ENCODE data around the gene PAX2.

PAX2 gene

GRCh38 chr10:100864978-100865377 lies 119.6 kb downstream of the PAX2 start:
- Histone ChIP-seq H3K4me3 (ENCODE audit: insufficient read depth, low read depth, low read length, poor library complexity, severe bottlenecking) (no peak overlapping the region), H3K9me3 (ENCODE audit: control insufficient read depth, low read length) (no peaks in the 10 kb centered on the region), H3K4me1 (ENCODE audit: control insufficient read depth, insufficient read depth, low read length, poor library complexity, severe bottlenecking) (no peaks in the 10 kb centered on the region), H3K27me3 (replicated peaks; ENCODE audit: control insufficient read depth, insufficient read depth, low read length, poor library complexity, severe bottlenecking) (peaks cover 3% of the 10 kb centered on the region), H3K36me3 (ENCODE audit: control insufficient read depth, insufficient read depth, low read length) (no peaks in the 10 kb centered on the region), H3K27ac (ENCODE audit: insufficient read depth, low read length, poor library complexity, severe bottlenecking) (no peak overlapping the region)
- DNase-seq: no peak

GRCh38 chr10:100866010-100866409 lies 120.6 kb downstream of the PAX2 start:
- no peak for DNase-seq
- Histone ChIP-seq H3K27me3 (replicated peaks; ENCODE audit: control insufficient read depth, insufficient read depth, low read length, poor library complexity, severe bottlenecking) (peaks cover 3% of the 10 kb centered on the region), H3K9me3 (ENCODE audit: control insufficient read depth, low read length) (no peaks in the 10 kb centered on the region), H3K4me3 (ENCODE audit: insufficient read depth, low read depth, low read length, poor library complexity, severe bottlenecking) (no peak overlapping the region), H3K36me3 (ENCODE audit: control insufficient read depth, insufficient read depth, low read length) (no peaks in the 10 kb centered on the region), H3K27ac (ENCODE audit: insufficient read depth, low read length, poor library complexity, severe bottlenecking) (no peak overlapping the region), H3K4me1 (ENCODE audit: control insufficient read depth, insufficient read depth, low read length, poor library complexity, severe bottlenecking) (no peaks in the 10 kb centered on the region)

- Histone ChIP-seq H3K36me3 (ENCODE audit: control insufficient read depth, insufficient read depth, low read length) (no peaks in the 10 kb centered on the region), H3K27ac (ENCODE audit: insufficient read depth, low read length, poor library complexity, severe bottlenecking) (no peak overlapping the region), H3K4me1 (ENCODE audit: control insufficient read depth, insufficient read depth, low read length, poor library complexity, severe bottlenecking) (no peaks in the 10 kb centered on the region), H3K27me3 (replicated peaks; ENCODE audit: control insufficient read depth, insufficient read depth, low read length, poor library complexity, severe bottlenecking) (peaks cover 3% of the 10 kb centered on the region), H3K4me3 (ENCODE audit: insufficient read depth, low read depth, low read length, poor library complexity, severe bottlenecking) (no peak overlapping the region), H3K9me3 (ENCODE audit: control insufficient read depth, low read length) (no peaks in the 10 kb centered on the region)
- DNase-seq: no peak
These were observed 121.3 kb downstream of the PAX2 start for GRCh38 chr10:100866575-100867098.

GRCh38 chr10:100867261-100867963 lies 122.0 kb downstream of the PAX2 start:
- Histone ChIP-seq H3K27me3 (replicated peaks; ENCODE audit: control insufficient read depth, insufficient read depth, low read length, poor library complexity, severe bottlenecking) (peaks cover 2% of the 10 kb centered on the region), H3K27ac (ENCODE audit: insufficient read depth, low read length, poor library complexity, severe bottlenecking) (no peak overlapping the region), H3K9me3 (ENCODE audit: control insufficient read depth, low read length) (no peaks in the 10 kb centered on the region), H3K36me3 (ENCODE audit: control insufficient read depth, insufficient read depth, low read length) (no peaks in the 10 kb centered on the region), H3K4me3 (ENCODE audit: insufficient read depth, low read depth, low read length, poor library complexity, severe bottlenecking) (no peak overlapping the region), H3K4me1 (ENCODE audit: control insufficient read depth, insufficient read depth, low read length, poor library complexity, severe bottlenecking) (no peaks in the 10 kb centered on the region)
- DNase-seq: no peak

DNA sequence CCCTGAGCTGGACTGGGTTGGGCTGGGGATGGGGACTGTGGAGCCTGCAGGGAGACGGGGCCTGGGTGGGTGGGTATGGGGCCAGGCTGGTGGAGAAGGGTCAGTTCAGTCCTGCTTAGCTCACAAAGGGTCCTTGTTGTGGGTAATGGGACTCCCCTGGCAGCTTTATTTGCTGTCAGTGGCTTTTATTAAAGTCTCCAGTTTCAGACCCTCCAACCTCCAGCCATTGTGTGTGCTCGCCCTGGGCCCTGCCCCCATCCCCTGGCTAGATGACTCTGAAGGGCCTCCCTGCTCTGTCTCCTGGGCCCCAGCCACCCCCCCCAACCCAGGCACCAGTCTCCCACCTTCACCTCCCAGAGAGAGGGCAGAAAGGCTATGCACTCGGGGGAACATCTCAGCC lies 123.0 kb downstream of the PAX2 start:
- H3K36me3 ChIP-seq (ENCODE audit: control insufficient read depth, insufficient read depth, low read length): no peaks in the 10 kb centered on the region
- no peak overlapping the region for H3K4me3 ChIP-seq (ENCODE audit: insufficient read depth, low read depth, low read length, poor library complexity, severe bottlenecking)
- H3K27me3 ChIP-seq (replicated peaks; ENCODE audit: control insufficient read depth, insufficient read depth, low read length, poor library complexity, severe bottlenecking): no peaks in the 10 kb centered on the region
- no peak for DNase-seq
- H3K4me1 ChIP-seq (ENCODE audit: control insufficient read depth, insufficient read depth, low read length, poor library complexity, severe bottlenecking): no peaks in the 10 kb centered on the region
- H3K27ac ChIP-seq (ENCODE audit: insufficient read depth, low read length, poor library complexity, severe bottlenecking): no peak overlapping the region
- no peaks in the 10 kb centered on the region for H3K9me3 ChIP-seq (ENCODE audit: control insufficient read depth, low read length)

DNA sequence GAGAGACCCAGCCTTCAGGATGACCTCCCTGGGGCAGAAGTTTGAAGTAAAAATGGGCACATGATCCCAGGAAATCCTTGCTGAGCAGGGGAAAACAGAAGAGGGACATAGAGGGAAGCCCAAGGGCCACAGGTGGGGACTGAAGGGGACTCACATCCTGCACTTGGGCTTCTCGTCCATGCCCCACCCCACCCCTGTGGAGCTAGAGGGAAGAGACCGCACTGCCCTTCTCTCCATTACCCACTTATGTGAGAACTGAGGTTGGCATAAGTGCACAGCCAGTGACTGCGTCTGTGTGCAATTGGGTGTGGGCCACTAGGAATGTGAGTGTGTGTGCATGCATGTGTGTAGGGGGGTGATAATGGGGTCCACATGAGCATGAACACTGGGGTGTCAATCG lies 124.0 kb downstream of the PAX2 start:
- H3K27me3 ChIP-seq (replicated peaks; ENCODE audit: control insufficient read depth, insufficient read depth, low read length, poor library complexity, severe bottlenecking): no peaks in the 10 kb centered on the region
- no peaks in the 10 kb centered on the region for H3K9me3 ChIP-seq (ENCODE audit: control insufficient read depth, low read length)

GRCh38 chr10:100872034-100872791 lies 126.8 kb downstream of the PAX2 start:
- Histone ChIP-seq H3K4me3 (ENCODE audit: insufficient read depth, low read depth, low read length, poor library complexity, severe bottlenecking) (no peak overlapping the region), H3K9me3 (ENCODE audit: control insufficient read depth, low read length) (no peaks in the 10 kb centered on the region), H3K36me3 (ENCODE audit: control insufficient read depth, insufficient read depth, low read length) (no peaks in the 10 kb centered on the region), H3K4me1 (ENCODE audit: control insufficient read depth, insufficient read depth, low read length, poor library complexity, severe bottlenecking) (no peaks in the 10 kb centered on the region), H3K27me3 (replicated peaks; ENCODE audit: control insufficient read depth, insufficient read depth, low read length, poor library complexity, severe bottlenecking) (no peaks in the 10 kb centered on the region), H3K27ac (ENCODE audit: insufficient read depth, low read length, poor library complexity, severe bottlenecking) (no peak overlapping the region)
- DNase-seq: peak in 1 of 3 donors; percentile 9

More for the DNA sequence above, 124.0 kb downstream of the PAX2 start:
- Histone ChIP-seq H3K27ac (ENCODE audit: insufficient read depth, low read length, poor library complexity, severe bottlenecking) (no peak overlapping the region), H3K4me1 (ENCODE audit: control insufficient read depth, insufficient read depth, low read length, poor library complexity, severe bottlenecking) (no peaks in the 10 kb centered on the region), H3K36me3 (ENCODE audit: control insufficient read depth, insufficient read depth, low read length) (no peaks in the 10 kb centered on the region), H3K4me3 (ENCODE audit: insufficient read depth, low read depth, low read length, poor library complexity, severe bottlenecking) (no peak overlapping the region)
- DNase-seq: no peak

DNA sequence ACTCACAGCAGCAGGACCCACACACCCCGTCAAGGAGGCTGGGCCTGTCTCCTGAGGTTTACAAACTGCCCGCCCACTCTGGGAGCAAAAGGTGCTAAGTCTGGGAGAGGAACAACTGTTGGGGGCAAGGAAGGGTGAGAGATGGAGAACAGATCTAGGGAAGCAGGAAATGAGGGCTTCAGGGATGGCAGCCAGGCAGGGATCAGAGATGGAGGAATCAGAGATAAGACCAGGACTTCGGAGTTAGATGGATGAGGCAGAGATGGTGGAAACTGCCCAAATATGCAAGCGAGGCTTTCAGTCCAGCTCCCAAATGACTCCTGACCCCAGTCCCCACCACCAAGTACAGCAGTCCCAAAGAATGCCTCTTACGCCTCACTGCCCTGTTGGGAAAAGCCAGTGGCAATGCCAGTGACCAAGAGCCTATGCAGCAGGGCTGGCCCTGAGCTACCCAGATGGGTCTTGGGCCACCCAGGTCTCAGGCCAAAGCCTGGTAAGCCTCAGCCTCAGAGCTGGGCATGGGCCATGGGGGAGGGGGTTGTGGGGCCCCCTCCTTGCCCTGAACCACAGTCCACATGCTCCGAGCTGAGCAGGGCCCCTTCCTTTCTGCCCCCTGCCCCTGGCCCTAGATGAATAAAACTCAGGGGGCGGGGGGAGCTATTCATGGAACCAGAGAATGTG lies 127.9 kb downstream of the PAX2 start:
- no peaks in the 10 kb centered on the region for H3K9me3 ChIP-seq (ENCODE audit: control insufficient read depth, low read length)
- H3K4me3 ChIP-seq (ENCODE audit: insufficient read depth, low read depth, low read length, poor library complexity, severe bottlenecking): no peak overlapping the region
- DNase-seq: no peak
- no peak overlapping the region for H3K27ac ChIP-seq (ENCODE audit: insufficient read depth, low read length, poor library complexity, severe bottlenecking)
- no peaks in the 10 kb centered on the region for H3K27me3 ChIP-seq (replicated peaks; ENCODE audit: control insufficient read depth, insufficient read depth, low read length, poor library complexity, severe bottlenecking)
- no peaks in the 10 kb centered on the region for H3K36me3 ChIP-seq (ENCODE audit: control insufficient read depth, insufficient read depth, low read length)
- H3K4me1 ChIP-seq (ENCODE audit: control insufficient read depth, insufficient read depth, low read length, poor library complexity, severe bottlenecking): no peaks in the 10 kb centered on the region

DNA sequence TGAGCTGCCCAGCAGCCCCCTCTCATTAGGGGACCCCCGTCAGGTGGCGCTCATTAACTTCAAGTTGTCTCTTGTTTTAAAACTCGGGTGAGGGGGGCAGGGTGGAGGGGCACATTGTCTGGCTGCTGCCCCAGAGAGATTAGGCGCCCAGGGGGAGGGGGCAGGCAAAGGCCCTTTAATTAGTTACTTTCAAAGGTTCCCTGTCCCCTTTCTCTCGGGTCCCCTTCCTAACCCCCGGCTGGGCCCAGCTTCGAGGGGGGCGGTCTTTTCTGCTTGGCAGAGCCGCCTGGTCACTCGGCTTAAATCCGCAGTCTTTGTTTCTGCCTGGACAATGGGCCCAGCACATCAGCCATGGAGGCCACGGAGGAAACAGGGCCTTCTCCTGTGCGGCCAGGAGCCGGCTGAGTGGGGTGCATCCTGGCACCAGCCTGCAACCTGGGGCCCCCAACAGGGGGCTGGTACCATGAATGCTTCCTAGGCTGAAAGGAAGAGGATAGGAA lies 128.5 kb downstream of the PAX2 start:
- DNase-seq: no peak
- Histone ChIP-seq H3K4me3 (ENCODE audit: insufficient read depth, low read depth, low read length, poor library complexity, severe bottlenecking) (no peak overlapping the region), H3K27ac (ENCODE audit: insufficient read depth, low read length, poor library complexity, severe bottlenecking) (no peak overlapping the region), H3K4me1 (ENCODE audit: control insufficient read depth, insufficient read depth, low read length, poor library complexity, severe bottlenecking) (no peaks in the 10 kb centered on the region), H3K27me3 (replicated peaks; ENCODE audit: control insufficient read depth, insufficient read depth, low read length, poor library complexity, severe bottlenecking) (no peaks in the 10 kb centered on the region), H3K36me3 (ENCODE audit: control insufficient read depth, insufficient read depth, low read length) (no peaks in the 10 kb centered on the region), H3K9me3 (ENCODE audit: control insufficient read depth, low read length) (no peaks in the 10 kb centered on the region)
